H1 (cell line): ENCODE data around the gene KRT4. TPM values are rescaled to one million over a fixed set of nuclear protein-coding genes. Genes with fewer than 3 reads are reported as not detected.

Experiments used
- CTCF ChIA-PET: fragments of 300-600 bp; sonication (Branson Sonifier 250); formaldehyde crosslinking; loops from one replicate; lab custom pipeline; 2021; ENCODE audit not compliant: partially characterized antibody; lab: Charles Lee
- POLR2A ChIA-PET: fragments of 300-600 bp; sonication (Branson Sonifier 250); formaldehyde crosslinking; loops from one replicate; lab custom pipeline; 2021; ENCODE audit warnings: inconsistent platforms; ENCODE audit not compliant: partially characterized antibody; lab: Charles Lee
- DNase-seq, 2 experiments: peaks; one replicate each; pipeline versions ENCODE4 v3.0.0 to v3.0.0-alpha.2; 2010 to 2022; ENCODE audit warnings: low spot score in 2 of 2, low read depth in 1 of 2, mixed read lengths in 1 of 2
- FAIRE-seq: peaks from 2 replicates; lab custom pipeline; 2011; peaks lifted over from hg19 to GRCh38; lab: Jason Lieb, UNC
- H2AFZ ChIP-seq: 2 replicates; pipeline ENCODE4 v1.8.1; 2012; ENCODE audit warnings: low read length, inconsistent platforms
- H2AK5ac ChIP-seq: 2 replicates; pipeline ENCODE4 v1.6.1; 2013; ENCODE audit warnings: low read depth, low read length
- H2BK120ac ChIP-seq: replicated peaks from 2 replicates; pipeline ENCODE3; 2013; ENCODE audit warnings: low read depth, low read length, inconsistent platforms
- H2BK12ac ChIP-seq: 2 replicates; pipeline ENCODE4 v1.6.1; 2013; ENCODE audit warnings: low read depth, low read length
- H2BK15ac ChIP-seq: 2 replicates; pipeline ENCODE4 v1.6.1; 2013; ENCODE audit warnings: low read length
- H2BK20ac ChIP-seq: 2 replicates; pipeline ENCODE4 v1.6.1; 2013; ENCODE audit warnings: low read length
- H2BK5ac ChIP-seq: 2 replicates; pipeline ENCODE4 v1.6.1; 2013; ENCODE audit warnings: low read depth, low read length
- H3K14ac ChIP-seq: 2 replicates; pipeline ENCODE4 v1.6.1; 2013; ENCODE audit warnings: inconsistent platforms; ENCODE audit not compliant: insufficient read length
- H3K18ac ChIP-seq: 2 replicates; pipeline ENCODE4 v1.6.1; 2013; ENCODE audit warnings: low read length; ENCODE audit errors: extremely low read depth
- H3K23ac ChIP-seq: 2 replicates; pipeline ENCODE4 v1.6.1; 2013; ENCODE audit warnings: inconsistent platforms; ENCODE audit not compliant: insufficient read length
- H3K23me2 ChIP-seq: 2 replicates; pipeline ENCODE4 v1.6.1; 2013; ENCODE audit warnings: low read depth, low read length
- H3K27ac ChIP-seq: 2 replicates; pipeline ENCODE4 v1.6.1; 2011; ENCODE audit warnings: low read depth, low read length, inconsistent platforms
- H3K27me3 ChIP-seq, 4 experiments: replicated peaks in 1 of 4; 1 replicate in 1 of 4; 2 replicates in 3 of 4; pipeline versions ENCODE4 v1.6.1 to v1.8.1; 2011 to 2013; ENCODE audit warnings: low read length in 3 of 4, mild to moderate bottlenecking in 3 of 4, inconsistent platforms in 2 of 4, mixed read lengths in 2 of 4, moderate library complexity in 1 of 4; ENCODE audit not compliant: control insufficient read depth in 3 of 4, insufficient read depth in 3 of 4; ENCODE audit errors: extremely low read depth in 1 of 4
- H3K36me3 ChIP-seq, 4 experiments: 2 replicates each; pipeline versions ENCODE4 v1.6.1 to v1.8.1; 2011 to 2013; ENCODE audit warnings: mild to moderate bottlenecking in 4 of 4, low read length in 3 of 4, moderate library complexity in 2 of 4, control low read depth in 1 of 4, inconsistent platforms in 1 of 4; ENCODE audit not compliant: insufficient read depth in 4 of 4, control insufficient read depth in 2 of 4
- H3K4ac ChIP-seq: replicated peaks from 2 replicates; pipeline ENCODE3; 2013; ENCODE audit warnings: low read length, low read depth, mixed read lengths, inconsistent platforms; ENCODE audit not compliant: insufficient read length
- H3K4me1 ChIP-seq, 4 experiments: replicated peaks in 1 of 4; 1 replicate in 1 of 4; 2 replicates in 3 of 4; pipeline versions ENCODE4 v1.6.1 to v1.8.1; 2011 to 2013; ENCODE audit warnings: low read length in 3 of 4, inconsistent platforms in 2 of 4, mixed read lengths in 1 of 4; ENCODE audit not compliant: insufficient read depth in 4 of 4, control insufficient read depth in 3 of 4
- H3K4me2 ChIP-seq, 2 experiments: 2 replicates each; pipeline versions ENCODE4 v1.6.1 to v1.8.1; 2011 to 2013; ENCODE audit warnings: low read depth in 2 of 2, low read length in 2 of 2, control low read depth in 1 of 2, inconsistent platforms in 1 of 2, mild to moderate bottlenecking in 1 of 2; ENCODE audit not compliant: insufficient read depth in 1 of 2
- H3K4me3 ChIP-seq, 4 experiments: fragments of 200-600, 300-600 bp in 1 of 4; sonication (generic), shearing (Covaris generic), sonication (Bioruptor Twin) in 1 of 4; 2 replicates each; pipeline versions ENCODE4 v1.5.1 to v1.8.1; 2011 to 2016; ENCODE audit warnings: low read length in 4 of 4, low read depth in 3 of 4, control low read depth in 2 of 4, inconsistent platforms in 2 of 4, mild to moderate bottlenecking in 2 of 4, mixed read lengths in 1 of 4, moderate library complexity in 1 of 4; ENCODE audit not compliant: insufficient read depth in 2 of 4; ENCODE audit errors: extremely low read depth in 1 of 4
- H3K56ac ChIP-seq: replicated peaks from 2 replicates; pipeline ENCODE3; 2013; ENCODE audit warnings: low read depth, mild to moderate bottlenecking, mixed read lengths, low read length, inconsistent platforms; ENCODE audit not compliant: insufficient read length
- H3K79me1 ChIP-seq: 2 replicates; pipeline ENCODE4 v1.6.1; 2013; ENCODE audit warnings: low read depth, low read length, control low read depth
- H3K79me2 ChIP-seq, 2 experiments: 2 replicates each; pipeline versions ENCODE4 v1.6.1 to v1.8.1; 2012 to 2013; ENCODE audit warnings: low read length in 2 of 2, mild to moderate bottlenecking in 2 of 2, inconsistent platforms in 1 of 2; ENCODE audit not compliant: insufficient read depth in 2 of 2, control insufficient read depth in 1 of 2
- H3K9ac ChIP-seq, 4 experiments: replicated peaks in 1 of 4; 1 replicate in 1 of 4; 2 replicates in 3 of 4; pipeline versions ENCODE4 v1.6.1 to v1.8.1; 2011 to 2013; ENCODE audit warnings: low read depth in 3 of 4, low read length in 3 of 4, control low read depth in 2 of 4, mild to moderate bottlenecking in 2 of 4, moderate library complexity in 2 of 4, inconsistent platforms in 1 of 4; ENCODE audit errors: extremely low read depth in 1 of 4
- H3K9me3 ChIP-seq, 2 experiments: 2 replicates each; pipeline versions ENCODE4 v1.6.1 to v1.8.1; 2012 to 2013; ENCODE audit warnings: mild to moderate bottlenecking in 2 of 2, moderate library complexity in 2 of 2, control low read depth in 1 of 2, inconsistent platforms in 1 of 2, low read depth in 1 of 2, low read length in 1 of 2, mixed read lengths in 1 of 2; ENCODE audit not compliant: insufficient read depth in 2 of 2
- H4K20me1 ChIP-seq, 2 experiments: replicated peaks in 1 of 2; 2 replicates each; pipeline versions ENCODE3 to v1.8.1; 2011 to 2013; ENCODE audit warnings: inconsistent platforms in 2 of 2, low read length in 2 of 2, mild to moderate bottlenecking in 1 of 2; ENCODE audit not compliant: insufficient read depth in 2 of 2, control insufficient read depth in 1 of 2
- H4K5ac ChIP-seq: 2 replicates; pipeline ENCODE4 v1.6.1; 2013; ENCODE audit warnings: low read length, low read depth, mixed read lengths, inconsistent platforms; ENCODE audit not compliant: insufficient read length
- H4K8ac ChIP-seq: 2 replicates; pipeline ENCODE4 v1.8.0; 2013; ENCODE audit warnings: mild to moderate bottlenecking, moderate library complexity, low read length, inconsistent platforms; ENCODE audit not compliant: insufficient read depth; ENCODE audit errors: extremely low read depth
- H4K91ac ChIP-seq: replicated peaks from 2 replicates; pipeline ENCODE3; 2013; ENCODE audit warnings: low read length, mixed read lengths, inconsistent platforms; ENCODE audit not compliant: insufficient read length
- ASH2L ChIP-seq: fragments of 200-600, 300-600 bp; sonication (generic); IDR thresholded peaks from one replicate; pipeline ENCODE4 v1.7.1; 2017; ENCODE audit warnings: low read length
- CBX8 ChIP-seq: fragments of 300-800, 300-1000 bp; sonication (generic); IDR thresholded peaks from 2 replicates; pipeline ENCODE4 v1.7.1; 2016; ENCODE audit warnings: low read depth, low read length, borderline replicate concordance
- CEBPB ChIP-seq: IDR thresholded peaks from 2 replicates; pipeline ENCODE4 v1.6.1; 2012; ENCODE audit warnings: low read depth, low read length
- CHD1 ChIP-seq: IDR thresholded peaks from 2 replicates; pipeline ENCODE4 v1.6.1; 2012; ENCODE audit warnings: low read depth, low read length, improper control_type of control experiment
- EP300 ChIP-seq, 2 experiments: IDR thresholded peaks; 1 replicate in 1 of 2; 2 replicates in 1 of 2; pipeline ENCODE4 v1.6.1; 2011 to 2012; ENCODE audit warnings: low read depth in 2 of 2, low read length in 2 of 2, mild to moderate bottlenecking in 2 of 2, borderline replicate concordance in 1 of 2, inconsistent platforms in 1 of 2, moderate library complexity in 1 of 2
- FOSL1 ChIP-seq: IDR thresholded peaks from 2 replicates; pipeline ENCODE4 v1.6.1; 2011; ENCODE audit warnings: mild to moderate bottlenecking, low read depth, low read length, moderate library complexity; ENCODE audit not compliant: insufficient read depth
- GTF2F1 ChIP-seq: IDR thresholded peaks from 2 replicates; pipeline ENCODE4 v1.6.1; 2012; ENCODE audit warnings: low read depth, low read length, improper control_type of control experiment, borderline replicate concordance
- HDAC6 ChIP-seq: IDR thresholded peaks from one replicate; pipeline ENCODE4 v1.7.1; 2012; ENCODE audit warnings: low read depth, mild to moderate bottlenecking, inconsistent platforms, low read length, moderate library complexity
- MAFK ChIP-seq: IDR thresholded peaks from 2 replicates; pipeline ENCODE4 v1.6.1; 2012; ENCODE audit warnings: low read depth, mild to moderate bottlenecking, improper control_type of control experiment, low read length
- POLR2AphosphoS5 ChIP-seq: IDR thresholded peaks from 2 replicates; pipeline ENCODE4 v1.6.1; 2011; ENCODE audit warnings: low read depth, low read length
- RFX5 ChIP-seq: IDR thresholded peaks from 2 replicates; pipeline ENCODE4 v1.6.1; 2011; ENCODE audit warnings: low read depth, low read length, improper control_type of control experiment, borderline replicate concordance
- SIRT6 ChIP-seq: IDR thresholded peaks from one replicate; pipeline ENCODE4 v1.7.1; 2012; ENCODE audit warnings: low read length, inconsistent platforms
- SIX5 ChIP-seq: IDR thresholded peaks from 2 replicates; pipeline ENCODE4 v1.6.1; 2011; ENCODE audit warnings: mild to moderate bottlenecking, low read depth, low read length
- SP4 ChIP-seq: IDR thresholded peaks from 2 replicates; pipeline ENCODE4 v1.6.1; 2012; ENCODE audit warnings: low read length, inconsistent platforms
- WGBS, 2 experiments: shearing (Covaris generic) in 1 of 2; methylation state at CpG; one replicate each; pipeline versions ENCODE4 v1.1.6 to v1.1.7; 2013 to 2015; ENCODE audit warnings: low lambda C conversion rate in 2 of 2, mixed read lengths in 2 of 2, inconsistent platforms in 1 of 2, low coverage in 1 of 2, missing lambda C conversion rate in 1 of 2; ENCODE audit not compliant: insufficient replicate concordance in 2 of 2, insufficient coverage in 1 of 2, insufficient read length in 1 of 2; ENCODE audit errors: extremely low coverage in 1 of 2, missing lambda C conversion rate in 1 of 2; 5-methylcytosine and 5-hydroxymethylcytosine counted together
- polyA plus RNA-seq, 7 experiments: library from polyadenylated mRNA; depleted of rRNA in 3 of 7; stranded (reverse) in 5 of 7; unstranded in 2 of 7; fragments of >200 nt in 5 of 7; fragments of 200-250 nt in 2 of 7; gene quantifications; 1 replicate in 5 of 7; 2 replicates in 1 of 7; 4 replicates in 1 of 7; pipeline versions ENCODE4 v1.2.1 to v1.2.3, GENCODE V29; 2011 to 2013; ENCODE audit warnings: missing spikeins in 2 of 7, mixed read lengths in 2 of 7
- total RNA-seq: library from RNA; stranded (reverse); fragmentation: NEBNext Ultra II Directional; extraction: Animal tissue kit (Norgen Biotek cat#: 25700); gene quantifications from 2 replicates; pipeline ENCODE4 v1.2.1, GENCODE V29; 2021

Gene KRT4
- total and polyA plus RNA-seq, 2 of the 8 experiments (the other 6 are each of a cell fraction or from before 2014, with no cell fraction given), result not detected

GRCh38 chr12:52788876-52789636, 24.9 kb downstream of the KRT4 start:
- Histone ChIP-seq H4K20me1 (no peaks in the 10 kb centered on the region), H2BK120ac (no peak overlapping the region), H3K18ac (no peak overlapping the region), H3K14ac (no peak overlapping the region), H3K4me3 (no peak overlapping the region), H4K91ac (no peak overlapping the region), H3K27me3 (no peaks in the 10 kb centered on the region), H3K79me2 (no peaks in the 10 kb centered on the region), H3K9me3 (no peaks in the 10 kb centered on the region), H3K9ac (peak overlapping the region in 1 of 4 experiments; percentile 22; a peak in 2 of 7 replicates), H4K8ac (no peak overlapping the region), H3K27ac (no peak overlapping the region), H2BK5ac (no peak overlapping the region), H2AK5ac (no peak overlapping the region), H3K23ac (no peak overlapping the region), H3K4me2 (no peak overlapping the region), H2BK12ac (no peak overlapping the region), H3K56ac (no peak overlapping the region), H3K23me2 (no peaks in the 10 kb centered on the region), H3K4ac (no peak overlapping the region), H4K5ac (no peak overlapping the region), H2AFZ (no peak overlapping the region), H3K4me1 (no peaks in the 10 kb centered on the region), H3K36me3 (no peaks in the 10 kb centered on the region), H3K79me1 (no peaks in the 10 kb centered on the region), H2BK15ac (no peak overlapping the region), H2BK20ac (no peak overlapping the region)
- ChIA-PET CTCF (interaction anchor here (1.0 to 3.7 kb wide), 10 partner anchors 9 to 192 kb away, joined by 3 to 20 read pairs (median 4); partner anchors contain the start of gene KRT76), POLR2A (interaction anchor here (0.5 to 1.1 kb wide), 2 partner anchors 13 to 261 kb away, joined by 3 read pairs; partner anchors contain the start of gene TNS2)
- DNase-seq, result no peak
- 84% methylated on average over 11 of the region's 11 CpGs; no CpG with 5 or more reads in 1 of the 2 experiments for WGBS, 2 experiments
- FAIRE-seq, result no peak
- TF ChIP-seq ASH2L (no peak), SIX5 (no peak), CHD1 (no peak), SIRT6 (no peak), FOSL1 (no peak), HDAC6 (no peak), MAFK (no peak), RFX5 (no peak), CEBPB (no peak), SP4 (no peak), CBX8 (no peak), POLR2AphosphoS5 (no peak), EP300 (IDR thresholded peaks at IDR 0.05; ENCODE audit: borderline replicate concordance in 1 of 2, low read depth in 2 of 2, low read length in 2 of 2) (no peak), GTF2F1 (no peak)
